ENCODE measurements around the gene HYAL1. TPM values are rescaled to one million over a fixed set of nuclear protein-coding genes. Genes with fewer than 3 reads are reported as not detected.
A peak's percentile ranks its signal among the peaks of the same experiment; 100 is the strongest.
"Not testable (repeated sequence)": the region's sequence is repeated elsewhere in the genome, so short reads cannot be mapped to it uniquely, and the experiment has no call there.

HYAL1 gene
- total RNA-seq, 1 donor: 2.6 TPM

DNA sequence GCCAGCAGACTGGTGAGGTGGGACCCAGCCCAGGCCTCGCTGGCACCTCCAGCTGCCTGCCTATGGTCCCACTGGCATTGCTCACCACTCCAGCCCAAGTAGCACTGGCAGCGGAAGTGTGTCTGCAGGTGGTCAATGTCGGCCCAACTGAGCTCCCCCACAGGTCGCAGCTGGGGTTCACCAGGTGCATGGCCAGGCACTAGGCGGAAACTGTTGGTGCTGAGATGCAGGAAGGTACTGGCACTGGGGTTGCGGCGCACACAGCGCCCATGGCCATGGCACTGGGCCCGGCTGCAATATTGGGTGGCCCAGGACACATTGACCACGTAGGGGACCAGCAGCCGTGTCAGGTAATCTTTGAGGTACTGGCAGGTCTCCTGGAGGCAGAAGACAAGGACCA, 14.8 kb upstream of the HYAL1 start:
- TF ChIP-seq, protein P1, sequence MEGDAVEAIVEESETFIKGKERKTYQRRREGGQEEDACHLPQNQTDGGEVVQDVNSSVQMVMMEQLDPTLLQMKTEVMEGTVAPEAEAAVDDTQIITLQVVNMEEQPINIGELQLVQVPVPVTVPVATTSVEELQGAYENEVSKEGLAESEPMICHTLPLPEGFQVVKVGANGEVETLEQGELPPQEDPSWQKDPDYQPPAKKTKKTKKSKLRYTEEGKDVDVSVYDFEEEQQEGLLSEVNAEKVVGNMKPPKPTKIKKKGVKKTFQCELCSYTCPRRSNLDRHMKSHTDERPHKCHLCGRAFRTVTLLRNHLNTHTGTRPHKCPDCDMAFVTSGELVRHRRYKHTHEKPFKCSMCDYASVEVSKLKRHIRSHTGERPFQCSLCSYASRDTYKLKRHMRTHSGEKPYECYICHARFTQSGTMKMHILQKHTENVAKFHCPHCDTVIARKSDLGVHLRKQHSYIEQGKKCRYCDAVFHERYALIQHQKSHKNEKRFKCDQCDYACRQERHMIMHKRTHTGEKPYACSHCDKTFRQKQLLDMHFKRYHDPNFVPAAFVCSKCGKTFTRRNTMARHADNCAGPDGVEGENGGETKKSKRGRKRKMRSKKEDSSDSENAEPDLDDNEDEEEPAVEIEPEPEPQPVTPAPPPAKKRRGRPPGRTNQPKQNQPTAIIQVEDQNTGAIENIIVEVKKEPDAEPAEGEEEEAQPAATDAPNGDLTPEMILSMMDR (IDR thresholded peaks at IDR 0.05; ENCODE audit: insufficient read depth, low read depth, low read length): no peak
- no peak overlapping the region for H3K4me3 ChIP-seq (ENCODE audit: low read depth, low read length)
- DNase-seq (ENCODE audit: low read depth): no peak

DNA sequence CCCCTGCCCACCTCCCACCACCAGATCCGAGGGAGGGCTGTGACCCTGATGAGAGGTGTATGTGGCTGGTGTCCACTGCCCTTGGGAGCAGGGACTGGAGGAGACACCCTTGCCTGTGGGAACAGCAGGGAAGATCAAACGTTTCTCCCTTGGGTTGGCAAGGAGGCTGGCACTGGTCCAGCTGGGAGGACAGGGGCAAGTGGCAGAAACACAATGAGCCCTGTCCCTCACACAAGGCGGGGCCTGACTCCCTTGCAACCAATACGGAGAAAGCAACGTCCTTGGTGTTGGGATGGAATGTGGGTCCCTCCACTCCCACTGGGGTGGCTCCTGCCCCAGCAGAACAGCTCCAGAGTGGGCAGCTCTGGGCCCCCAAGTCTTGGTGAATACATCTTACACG, 13.9 kb upstream of the HYAL1 start:
- no peak for DNase-seq (ENCODE audit: low read depth)
- no peak overlapping the region for H3K4me3 ChIP-seq (ENCODE audit: low read depth, low read length)
- TF ChIP-seq, protein P1 (IDR thresholded peaks at IDR 0.05; ENCODE audit: insufficient read depth, low read depth, low read length): no peak

DNA sequence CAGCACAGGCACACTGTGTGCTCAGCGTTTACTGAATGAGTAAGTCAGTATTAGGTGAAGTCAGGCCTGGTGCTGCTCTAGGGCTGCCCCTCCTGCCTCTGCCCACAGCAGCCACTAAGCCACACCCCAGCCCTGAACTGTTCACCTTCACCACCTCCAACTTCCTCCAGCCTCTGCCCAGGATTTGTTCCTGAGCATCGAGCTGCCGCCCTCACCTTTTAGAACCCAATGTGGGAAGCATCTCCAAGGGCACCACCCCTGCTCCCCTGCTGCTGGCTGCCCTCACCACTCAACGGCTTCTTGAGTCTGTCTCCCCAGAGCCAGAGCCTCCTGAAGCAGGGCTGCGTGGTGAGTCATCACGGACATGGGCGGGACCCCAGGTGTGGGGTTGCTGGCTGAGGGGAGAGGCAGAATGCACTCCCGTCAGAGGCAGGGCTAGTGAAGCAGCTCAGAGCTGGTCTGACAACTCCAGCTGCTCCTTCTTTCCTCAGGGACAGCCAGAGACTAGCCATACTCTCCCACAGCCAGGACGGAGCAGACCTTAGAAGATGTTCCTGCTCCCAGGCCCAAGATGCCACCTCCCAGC, 13.4 kb upstream of the HYAL1 start:
- DNase-seq (ENCODE audit: low read depth): peak; percentile 53
- H3K4me3 ChIP-seq (ENCODE audit: low read depth, low read length): no peak overlapping the region
- TF ChIP-seq, protein P1 (IDR thresholded peaks at IDR 0.05; ENCODE audit: insufficient read depth, low read depth, low read length): no peak

DNA sequence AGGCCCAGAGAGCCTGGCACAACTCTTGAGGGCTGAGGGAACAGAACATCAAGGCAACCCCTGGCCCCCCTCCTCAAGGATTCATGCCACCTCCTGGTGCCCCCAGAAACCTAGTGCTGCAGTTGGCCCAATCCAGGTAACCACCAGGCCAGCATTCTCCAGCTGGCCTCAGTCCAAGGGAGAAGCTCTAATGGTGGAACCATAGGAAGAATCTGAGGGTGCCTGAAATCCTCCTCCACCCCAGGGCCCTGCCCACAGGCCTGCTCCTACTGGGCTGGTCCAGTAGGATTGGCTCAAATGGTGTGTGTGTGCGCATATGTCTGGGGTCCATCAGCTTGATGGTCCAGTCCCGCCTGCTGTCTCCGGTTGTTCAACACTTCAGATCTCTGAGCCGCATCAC, 11.4 kb upstream of the HYAL1 start:
- TF ChIP-seq, protein P1 (IDR thresholded peaks at IDR 0.05; ENCODE audit: insufficient read depth, low read depth, low read length): no peak
- DNase-seq (ENCODE audit: low read depth): no peak
- H3K4me3 ChIP-seq (ENCODE audit: low read depth, low read length): no peak overlapping the region

DNA sequence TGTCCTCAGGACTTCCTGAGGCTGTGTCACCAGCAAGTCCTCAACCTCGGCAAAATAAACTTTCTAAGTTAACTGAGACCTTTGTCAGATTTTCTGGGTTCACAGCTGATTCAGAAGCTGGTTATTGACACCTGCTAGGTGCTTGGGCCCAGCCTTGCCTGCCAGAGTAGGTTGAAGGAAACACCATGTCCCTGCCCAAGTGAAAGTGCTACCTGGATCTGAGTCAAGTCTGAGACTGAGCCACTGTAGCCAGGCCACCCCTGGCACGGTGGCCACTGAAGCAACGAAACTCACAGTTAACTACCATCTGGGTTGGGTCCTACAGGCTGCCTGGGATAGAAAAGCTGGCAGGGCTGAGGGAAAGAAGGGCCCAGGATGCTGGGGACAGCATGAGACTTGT, 11.0 kb upstream of the HYAL1 start:
- TF ChIP-seq, protein P1 (IDR thresholded peaks at IDR 0.05; ENCODE audit: insufficient read depth, low read depth, low read length): no peak
- no peak for DNase-seq (ENCODE audit: low read depth)
- H3K4me3 ChIP-seq (ENCODE audit: low read depth, low read length): no peak overlapping the region

DNA sequence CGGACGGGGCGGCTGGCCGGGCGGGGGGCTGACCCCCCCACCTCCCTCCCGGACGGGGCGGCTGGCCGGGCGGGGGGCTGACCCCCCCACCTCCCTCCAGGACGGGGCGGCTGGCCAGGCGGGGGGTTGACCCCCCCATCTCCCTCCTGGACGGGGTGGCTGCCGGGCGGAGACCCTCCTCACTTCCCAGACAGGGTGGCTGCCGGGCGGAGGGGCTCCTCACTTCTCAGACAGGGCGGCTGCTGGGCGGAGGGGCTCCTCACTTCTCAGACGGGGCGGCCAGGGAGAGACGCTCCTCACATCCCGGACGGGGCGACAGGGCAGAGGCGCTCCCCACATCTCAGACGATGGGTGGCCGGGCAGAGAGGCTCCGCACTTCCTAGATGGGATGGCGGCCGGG, 8.7 kb upstream of the HYAL1 start:
- DNase-seq (ENCODE audit: low read depth); H3K4me3 ChIP-seq (ENCODE audit: low read depth, low read length): not testable (repeated sequence)

DNA sequence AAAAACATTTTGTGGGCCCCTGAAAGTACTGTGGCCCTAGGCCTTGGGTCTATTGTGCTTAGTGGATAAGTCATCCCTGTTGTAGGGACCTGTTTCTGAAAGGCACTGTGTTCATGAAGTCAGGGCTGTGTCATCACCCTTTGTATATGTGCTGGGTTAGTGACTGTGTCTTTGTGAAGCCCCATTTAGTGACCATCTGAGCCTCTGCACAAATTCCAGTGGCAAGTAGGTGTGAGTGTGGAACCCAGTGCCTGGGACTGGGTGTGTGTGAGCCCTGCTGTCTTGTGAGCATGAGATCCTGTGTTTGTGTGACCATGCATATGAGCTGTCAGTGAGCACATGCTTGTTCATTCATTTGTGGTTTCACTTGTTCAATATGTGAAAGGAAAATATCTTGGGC, 1.2 kb upstream of the HYAL1 start:
- TF ChIP-seq, protein P1 (IDR thresholded peaks at IDR 0.05; ENCODE audit: insufficient read depth, low read depth, low read length): no peak
- no peak for DNase-seq (ENCODE audit: low read depth)
- H3K4me3 ChIP-seq (ENCODE audit: low read depth, low read length): no peak overlapping the region
